Measurements from ENCODE around the gene FGFR3. TPM values are rescaled to one million over a fixed set of nuclear protein-coding genes. Genes with fewer than 3 reads are reported as not detected.

Gene FGFR3
- total RNA-seq, 4 donors from 2014 or later, result 0.78 to 5.1 (median 1.6) TPM

DNA sequence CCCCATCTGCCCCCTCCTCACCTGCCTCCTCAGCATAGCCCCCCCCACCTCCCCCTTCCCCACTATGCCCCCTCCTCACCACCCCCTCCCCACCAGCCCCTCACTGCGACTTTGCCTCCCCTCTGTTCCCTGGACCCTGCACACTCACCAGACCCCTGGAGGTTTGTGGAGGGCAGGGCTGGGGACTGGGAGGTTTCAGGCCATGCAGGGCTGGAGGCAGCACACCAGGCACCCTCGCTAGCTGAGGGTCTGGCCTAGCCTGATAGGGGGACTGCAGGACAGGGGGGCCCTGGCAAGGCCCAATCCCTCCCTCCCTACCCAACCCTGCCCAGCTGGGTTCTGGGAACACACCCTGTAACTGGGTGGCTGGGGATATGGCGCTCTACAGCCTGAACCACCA is 43.7 kb upstream of the FGFR3 start:
- Histone ChIP-seq H3K4me3 (replicated peaks in 1 of 3) (no peak overlapping the region), H3K27ac (no peak overlapping the region), H3K9me3 (no peaks in the 10 kb centered on the region), H3K36me3 (no peaks in the 10 kb centered on the region), H3K4me1 (peaks cover 0 to 5% of the 10 kb centered on the region in 2 donors), H3K27me3 (no peaks in the 10 kb centered on the region)
- WGBS, 2 donors, result 40% methylated on average over 2 of the region's 3 CpGs; no CpG with 5 or more reads in 1 of the 2 donors
- no peak for DNase-seq
- intact Hi-C loops (cut with DNase I), result loop anchor here (2.0 to 5.0 kb wide), 3 partner anchors 58 to 438 kb away; no protein-coding TSS in a partner anchor
- no peak for TF ChIP-seq POLR2A (IDR thresholded peaks at IDR 0.05)
- TF ChIP-seq, protein P1, sequence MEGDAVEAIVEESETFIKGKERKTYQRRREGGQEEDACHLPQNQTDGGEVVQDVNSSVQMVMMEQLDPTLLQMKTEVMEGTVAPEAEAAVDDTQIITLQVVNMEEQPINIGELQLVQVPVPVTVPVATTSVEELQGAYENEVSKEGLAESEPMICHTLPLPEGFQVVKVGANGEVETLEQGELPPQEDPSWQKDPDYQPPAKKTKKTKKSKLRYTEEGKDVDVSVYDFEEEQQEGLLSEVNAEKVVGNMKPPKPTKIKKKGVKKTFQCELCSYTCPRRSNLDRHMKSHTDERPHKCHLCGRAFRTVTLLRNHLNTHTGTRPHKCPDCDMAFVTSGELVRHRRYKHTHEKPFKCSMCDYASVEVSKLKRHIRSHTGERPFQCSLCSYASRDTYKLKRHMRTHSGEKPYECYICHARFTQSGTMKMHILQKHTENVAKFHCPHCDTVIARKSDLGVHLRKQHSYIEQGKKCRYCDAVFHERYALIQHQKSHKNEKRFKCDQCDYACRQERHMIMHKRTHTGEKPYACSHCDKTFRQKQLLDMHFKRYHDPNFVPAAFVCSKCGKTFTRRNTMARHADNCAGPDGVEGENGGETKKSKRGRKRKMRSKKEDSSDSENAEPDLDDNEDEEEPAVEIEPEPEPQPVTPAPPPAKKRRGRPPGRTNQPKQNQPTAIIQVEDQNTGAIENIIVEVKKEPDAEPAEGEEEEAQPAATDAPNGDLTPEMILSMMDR (IDR thresholded peaks at IDR 0.05), result no peak

DNA sequence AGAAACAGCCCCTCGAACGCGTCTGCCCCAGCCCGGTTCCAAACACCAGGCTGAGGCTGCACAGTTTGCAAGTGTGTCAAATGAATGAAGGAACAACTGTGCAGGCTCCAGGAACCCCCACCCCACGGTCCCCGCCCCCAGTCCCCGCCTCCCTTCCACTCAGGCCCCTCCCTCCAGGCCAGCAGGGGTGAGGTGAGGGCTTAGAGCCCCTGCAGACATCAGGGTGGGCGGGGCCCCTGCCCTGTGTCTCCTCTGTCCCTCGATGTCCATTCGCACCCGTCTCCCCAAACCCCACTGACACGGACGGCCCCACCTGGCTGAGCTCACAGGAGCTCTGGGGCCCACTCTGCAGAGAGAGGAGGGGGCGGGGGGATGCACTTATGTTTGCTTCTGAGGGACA is 43.3 kb upstream of the FGFR3 start:
- peaks cover 0 to 5% of the 10 kb centered on the region in 2 donors for H3K4me1 ChIP-seq
- no peak overlapping the region for H3K4me3 ChIP-seq (replicated peaks in 1 of 3)
- H3K27me3 ChIP-seq, result no peaks in the 10 kb centered on the region
- no peaks in the 10 kb centered on the region for H3K36me3 ChIP-seq
- no peaks in the 10 kb centered on the region for H3K9me3 ChIP-seq
- TF ChIP-seq POLR2A (IDR thresholded peaks at IDR 0.05), result no peak
- no peak for DNase-seq
- intact Hi-C loops (cut with DNase I), result loop anchor here (2.0 to 5.0 kb wide), 3 partner anchors 57 to 437 kb away; no protein-coding TSS in a partner anchor
- 22 to 86% methylated on average over 4 to 11 of the region's 14 CpGs for WGBS, 2 donors
- H3K27ac ChIP-seq, result no peak overlapping the region

DNA sequence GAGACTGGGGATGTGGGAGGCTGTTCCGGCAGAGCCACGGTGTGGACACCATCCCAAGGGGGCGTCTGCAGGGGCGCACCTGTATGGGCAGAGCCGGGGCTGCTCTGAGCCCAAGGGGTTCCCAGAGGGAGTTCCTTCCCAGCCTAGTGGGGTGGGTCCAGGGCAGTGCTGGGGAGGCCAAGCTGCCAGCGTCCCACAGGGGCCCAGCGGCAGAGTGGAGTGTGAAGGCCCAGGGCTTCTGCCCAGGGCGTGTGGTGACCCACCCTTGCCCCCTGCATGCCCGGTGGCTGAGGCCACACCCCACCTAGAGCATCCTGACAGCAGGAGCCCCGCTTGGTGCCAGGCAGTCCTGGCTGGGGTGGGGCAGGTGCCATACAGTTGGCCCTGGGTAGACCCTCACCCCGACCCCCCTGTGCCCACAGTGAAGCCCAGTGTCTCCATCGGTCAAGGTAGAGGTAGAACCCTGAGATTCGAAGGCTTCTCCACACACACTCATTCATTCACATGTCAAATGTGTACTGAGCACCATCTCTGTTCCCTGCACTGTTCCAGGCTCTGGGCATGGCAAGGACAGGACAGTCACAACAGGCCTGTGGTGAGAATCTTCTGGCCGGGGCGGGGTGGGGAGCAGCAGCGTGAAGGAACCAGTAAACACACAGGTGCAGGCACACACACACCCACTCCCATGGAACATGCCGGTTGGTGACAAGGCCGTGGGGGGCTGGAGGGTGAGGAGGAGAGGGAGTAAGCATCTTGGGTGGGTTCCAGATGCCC is 42.5 kb upstream of the FGFR3 start:
- 95 to 96% methylated on average over 8 to 14 of the region's 18 CpGs for WGBS, 2 donors
- no peak overlapping the region for H3K4me3 ChIP-seq (replicated peaks in 1 of 3)
- no peak for DNase-seq
- H3K36me3 ChIP-seq, result no peaks in the 10 kb centered on the region
- no peaks in the 10 kb centered on the region for H3K27me3 ChIP-seq
- intact Hi-C loops (cut with DNase I), result no loop called here
- TF ChIP-seq, protein P1 (IDR thresholded peaks at IDR 0.05), result no peak
- no peak for TF ChIP-seq POLR2A (IDR thresholded peaks at IDR 0.05)
- H3K4me1 ChIP-seq, result peaks cover 0 to 5% of the 10 kb centered on the region in 2 donors
- no peak overlapping the region for H3K27ac ChIP-seq
- H3K9me3 ChIP-seq, result no peaks in the 10 kb centered on the region

DNA sequence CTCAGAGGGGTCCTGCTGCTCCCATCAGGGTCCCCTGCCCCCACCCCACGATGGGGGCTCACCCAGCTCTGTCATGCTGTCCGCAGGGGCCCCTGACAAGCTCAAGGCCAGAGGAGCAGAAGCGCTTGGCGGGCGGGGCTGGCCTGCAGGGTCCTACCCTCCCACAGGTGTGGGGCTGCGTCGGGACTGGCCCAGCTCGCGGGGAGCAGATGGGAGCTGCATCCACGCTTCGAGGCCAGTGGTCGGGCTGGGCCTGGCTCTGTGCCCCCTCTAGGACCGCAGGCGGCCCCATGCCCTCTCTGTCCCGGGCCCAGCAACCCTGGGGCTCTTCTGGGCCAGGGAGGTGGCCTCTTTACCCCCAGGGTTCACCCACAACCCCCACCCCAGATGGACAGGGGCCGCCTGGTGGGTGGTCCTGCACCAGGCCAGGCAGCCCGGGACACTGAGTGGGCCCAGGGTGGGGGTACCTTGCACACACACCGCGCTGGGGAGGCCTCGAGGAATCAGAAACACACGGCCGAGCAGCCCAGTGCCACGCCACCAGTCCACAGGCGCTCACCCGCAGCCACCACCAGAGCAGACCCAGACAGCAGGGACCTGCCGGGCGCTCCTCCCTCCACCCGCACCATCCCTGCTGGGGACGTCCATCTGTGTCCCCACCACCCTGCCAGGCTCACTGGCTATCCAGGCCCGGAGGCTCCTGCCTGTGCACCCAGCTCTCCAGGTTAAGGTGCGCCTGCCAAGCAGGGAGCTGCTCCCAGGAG is 41.8 kb upstream of the FGFR3 start:
- no peaks in the 10 kb centered on the region for H3K9me3 ChIP-seq
- intact Hi-C loops (cut with DNase I), result no loop called here
- H3K27ac ChIP-seq, result no peak overlapping the region
- no peaks in the 10 kb centered on the region for H3K27me3 ChIP-seq
- no peak for DNase-seq
- TF ChIP-seq POLR2A (IDR thresholded peaks at IDR 0.05), result no peak
- TF ChIP-seq, protein P1 (IDR thresholded peaks at IDR 0.05), result no peak
- 96 to 99% methylated on average over 4 to 16 of the region's 31 CpGs for WGBS, 2 donors
- H3K4me1 ChIP-seq, result peaks cover 0 to 5% of the 10 kb centered on the region in 2 donors
- no peak overlapping the region for H3K4me3 ChIP-seq (replicated peaks in 1 of 3)
- H3K36me3 ChIP-seq, result no peaks in the 10 kb centered on the region

DNA sequence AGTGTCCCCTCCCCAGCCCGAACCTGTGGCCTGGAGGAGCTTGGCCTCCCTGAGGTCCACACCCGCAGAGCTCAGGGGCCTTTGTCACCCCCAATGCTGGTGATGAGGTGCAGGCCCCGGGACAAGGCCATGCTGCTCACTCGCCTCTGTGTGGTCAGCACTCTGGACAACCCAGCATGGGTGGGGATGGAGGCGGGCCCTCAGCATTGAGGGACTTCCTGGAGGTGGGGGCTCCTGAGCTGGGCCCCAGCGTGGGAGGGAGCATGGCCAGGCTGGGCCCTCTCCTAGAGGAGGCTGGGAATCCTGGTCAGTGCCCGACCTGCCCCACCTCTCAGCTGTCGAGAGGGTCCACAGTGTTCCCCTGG is 41.2 kb upstream of the FGFR3 start:
- Histone ChIP-seq H3K27ac (no peak overlapping the region), H3K4me3 (replicated peaks in 1 of 3) (no peak overlapping the region), H3K27me3 (no peaks in the 10 kb centered on the region), H3K4me1 (peaks cover 0 to 5% of the 10 kb centered on the region in 2 donors), H3K36me3 (no peaks in the 10 kb centered on the region), H3K9me3 (no peaks in the 10 kb centered on the region)
- DNase-seq, result no peak
- TF ChIP-seq POLR2A (IDR thresholded peaks at IDR 0.05), result no peak
- TF ChIP-seq, protein P1 (IDR thresholded peaks at IDR 0.05), result no peak
- intact Hi-C loops (cut with DNase I), result no loop called here
- 100% methylated on average over 1 of the region's 8 CpGs; no CpG with 5 or more reads in 1 of the 2 donors for WGBS, 2 donors

All from thyroid gland (tissue), 4 donors.